ENCODE measurements around the gene KCNG2. TPM values are rescaled to one million over a fixed set of nuclear protein-coding genes. Genes with fewer than 3 reads are reported as not detected.

KCNG2 gene
- polyA plus RNA-seq, 1 of the 3 experiments (the other 2 are of a cell fraction), result not detected

DNA sequence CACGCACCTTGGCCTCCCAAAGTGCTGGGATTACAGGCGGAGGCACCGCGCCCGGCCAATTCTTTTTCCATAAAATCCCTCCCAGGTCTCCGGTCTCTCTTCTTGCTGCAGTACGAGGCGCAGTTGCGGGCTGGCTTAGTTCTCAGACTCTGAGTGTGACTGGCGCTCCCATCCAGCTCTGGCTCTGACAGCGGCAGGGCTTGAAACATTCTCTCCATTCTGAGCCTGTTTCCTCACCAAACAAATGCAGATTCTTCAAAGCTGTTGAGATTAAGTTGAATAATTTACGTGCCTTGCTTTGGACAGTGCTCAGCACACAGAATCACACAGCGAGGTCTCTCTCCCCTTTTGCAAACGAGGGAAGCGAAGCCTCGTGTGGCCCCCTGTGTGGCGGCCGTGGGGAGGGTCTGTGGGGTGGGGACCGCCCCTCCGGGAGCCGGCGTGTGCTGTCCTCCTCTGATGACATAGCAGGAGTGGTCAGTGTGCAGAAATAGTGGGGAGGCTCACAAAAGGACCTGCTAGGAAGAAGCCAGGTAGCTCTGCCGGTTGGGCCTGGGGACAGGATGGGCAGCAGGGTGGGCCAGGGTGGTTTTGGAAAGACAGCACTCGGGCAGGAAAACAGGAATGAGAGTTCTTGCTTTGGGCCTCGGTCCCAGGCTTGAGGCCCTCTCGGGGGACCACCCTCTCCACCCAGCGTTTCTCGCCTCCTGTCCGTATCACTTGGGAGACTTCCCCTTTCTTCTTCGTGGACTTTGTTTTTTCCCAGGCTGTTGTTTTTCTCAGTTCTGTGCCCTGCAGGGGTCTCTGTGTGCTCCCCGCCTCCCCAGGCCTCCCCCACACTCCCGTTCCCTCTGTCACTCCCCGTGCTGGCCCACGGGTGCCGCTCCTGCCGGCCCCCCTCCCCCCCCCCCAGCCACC is 75.0 kb downstream of the KCNG2 start:
- no peaks in the 10 kb centered on the region for H3K9me3 ChIP-seq
- H3K27ac ChIP-seq (ENCODE audit: low read depth in 2 of 2, low read length in 1 of 2), result no peak overlapping the region
- no peak overlapping the region for H3K4me2 ChIP-seq
- H3K9ac ChIP-seq, result no peak overlapping the region
- H3K27me3 ChIP-seq (ENCODE audit: insufficient read depth), result peaks cover 72% of the 10 kb centered on the region
- H3K4me3 ChIP-seq (ENCODE audit: low read depth in 2 of 2, low read length in 1 of 2), result no peak overlapping the region
- CTCF ChIA-PET, result interaction anchor here (0.6 kb wide), 1 partner anchor 11 kb away, joined by 3 read pairs; no protein-coding TSS in a partner anchor
- no peaks in the 10 kb centered on the region for H3K36me3 ChIP-seq (replicated peaks in 1 of 2; ENCODE audit: control insufficient read depth in 1 of 2, insufficient read depth in 2 of 2, low read length in 1 of 2)
- H3K9me2 ChIP-seq, result no peaks in the 10 kb centered on the region
- H4K20me1 ChIP-seq (ENCODE audit: insufficient read depth), result no peaks in the 10 kb centered on the region
- H3K4me1 ChIP-seq (ENCODE audit: control insufficient read depth in 1 of 2, insufficient read depth in 2 of 2, low read depth in 1 of 2, low read length in 1 of 2), result no peaks in the 10 kb centered on the region; a peak in 1 of 4 replicates
- no peaks in the 10 kb centered on the region for H3K79me2 ChIP-seq (ENCODE audit: insufficient read depth)
- no peak for DNase-seq
- WGBS (ENCODE audit: low lambda C conversion rate), result 52% methylated on average over 25 of the region's 36 CpGs
- no peak overlapping the region for H2AFZ ChIP-seq (ENCODE audit: low read depth)
- no peaks in the 10 kb centered on the region for H3F3A ChIP-seq (replicated peaks; ENCODE audit: insufficient read depth)
- TF ChIP-seq NRF1 (IDR thresholded peaks at IDR 0.05; ENCODE audit: low read depth, low read length), result no peak
- POLR2A ChIA-PET, result no interaction called here

DNA sequence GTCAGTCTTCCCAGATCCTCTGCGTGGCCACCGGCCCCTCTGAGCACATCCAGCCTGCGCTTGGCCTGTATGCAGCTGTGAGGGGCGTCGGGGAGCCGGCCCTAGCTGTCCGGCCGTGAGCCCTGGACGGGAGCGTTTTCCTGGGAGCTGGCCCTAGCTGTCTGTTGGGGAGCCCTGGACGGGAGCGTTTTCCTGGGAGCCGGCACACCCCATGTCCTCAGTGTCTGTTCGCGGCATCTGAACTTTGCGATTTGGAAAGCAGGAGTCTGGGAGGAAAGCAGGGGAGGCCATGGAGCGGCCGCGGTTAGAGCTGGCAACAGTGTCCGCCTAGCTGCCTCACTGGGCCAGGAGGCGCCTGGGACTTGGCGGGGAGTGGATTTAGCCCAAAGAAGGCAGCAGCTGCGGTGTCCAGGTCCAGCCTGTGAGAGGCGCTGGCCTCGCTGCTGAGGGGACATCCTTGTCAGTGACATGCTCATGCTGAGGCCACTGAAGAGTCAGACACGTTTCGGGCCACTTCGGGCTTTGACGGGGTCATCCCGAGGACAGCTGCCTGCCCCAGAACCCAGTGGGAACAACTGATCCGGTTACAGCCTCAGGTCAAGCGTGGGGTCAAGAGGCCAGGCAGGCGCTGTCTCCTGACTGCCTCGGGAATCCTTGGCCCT is 75.8 kb downstream of the KCNG2 start:
- Histone ChIP-seq H3K79me2 (ENCODE audit: insufficient read depth) (no peaks in the 10 kb centered on the region), H4K20me1 (ENCODE audit: insufficient read depth) (no peaks in the 10 kb centered on the region), H3K4me2 (no peak overlapping the region), H3K27ac (ENCODE audit: low read depth in 2 of 2, low read length in 1 of 2) (no peak overlapping the region), H3K9me3 (no peaks in the 10 kb centered on the region), H3K4me3 (ENCODE audit: low read depth in 2 of 2, low read length in 1 of 2) (no peak overlapping the region), H3K9ac (no peak overlapping the region), H3K27me3 (ENCODE audit: insufficient read depth) (peaks cover 76% of the 10 kb centered on the region), H3F3A (replicated peaks; ENCODE audit: insufficient read depth) (no peaks in the 10 kb centered on the region), H3K4me1 (ENCODE audit: control insufficient read depth in 1 of 2, insufficient read depth in 2 of 2, low read depth in 1 of 2, low read length in 1 of 2) (no peaks in the 10 kb centered on the region; a peak in 1 of 4 replicates), H2AFZ (ENCODE audit: low read depth) (no peak overlapping the region), H3K9me2 (no peaks in the 10 kb centered on the region), H3K36me3 (replicated peaks in 1 of 2; ENCODE audit: control insufficient read depth in 1 of 2, insufficient read depth in 2 of 2, low read length in 1 of 2) (no peaks in the 10 kb centered on the region)
- ChIA-PET POLR2A (no interaction called here), CTCF (no interaction called here)
- TF ChIP-seq MXI1 (IDR thresholded peaks at IDR 0.05; ENCODE audit: low read depth, low read length) (no peak), EP300 (IDR thresholded peaks at IDR 0.05; ENCODE audit: borderline replicate concordance in 1 of 2, low read depth in 1 of 2, low read length in 1 of 2) (no peak), TEAD4 (IDR thresholded peaks at IDR 0.05; ENCODE audit: borderline replicate concordance, insufficient read depth) (no peak), POLR2AphosphoS5 (IDR thresholded peaks at IDR 0.05; ENCODE audit: low read depth, low read length) (no peak), MEF2A (IDR thresholded peaks at IDR 0.05; ENCODE audit: borderline replicate concordance, low read depth) (no peak), FOXM1 (IDR thresholded peaks at IDR 0.05; ENCODE audit: low read depth) (no peak)
- TF ChIP-seq, protein P1, sequence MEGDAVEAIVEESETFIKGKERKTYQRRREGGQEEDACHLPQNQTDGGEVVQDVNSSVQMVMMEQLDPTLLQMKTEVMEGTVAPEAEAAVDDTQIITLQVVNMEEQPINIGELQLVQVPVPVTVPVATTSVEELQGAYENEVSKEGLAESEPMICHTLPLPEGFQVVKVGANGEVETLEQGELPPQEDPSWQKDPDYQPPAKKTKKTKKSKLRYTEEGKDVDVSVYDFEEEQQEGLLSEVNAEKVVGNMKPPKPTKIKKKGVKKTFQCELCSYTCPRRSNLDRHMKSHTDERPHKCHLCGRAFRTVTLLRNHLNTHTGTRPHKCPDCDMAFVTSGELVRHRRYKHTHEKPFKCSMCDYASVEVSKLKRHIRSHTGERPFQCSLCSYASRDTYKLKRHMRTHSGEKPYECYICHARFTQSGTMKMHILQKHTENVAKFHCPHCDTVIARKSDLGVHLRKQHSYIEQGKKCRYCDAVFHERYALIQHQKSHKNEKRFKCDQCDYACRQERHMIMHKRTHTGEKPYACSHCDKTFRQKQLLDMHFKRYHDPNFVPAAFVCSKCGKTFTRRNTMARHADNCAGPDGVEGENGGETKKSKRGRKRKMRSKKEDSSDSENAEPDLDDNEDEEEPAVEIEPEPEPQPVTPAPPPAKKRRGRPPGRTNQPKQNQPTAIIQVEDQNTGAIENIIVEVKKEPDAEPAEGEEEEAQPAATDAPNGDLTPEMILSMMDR (IDR thresholded peaks at IDR 0.05), result no peak
- TF ChIP-seq, protein P2, sequence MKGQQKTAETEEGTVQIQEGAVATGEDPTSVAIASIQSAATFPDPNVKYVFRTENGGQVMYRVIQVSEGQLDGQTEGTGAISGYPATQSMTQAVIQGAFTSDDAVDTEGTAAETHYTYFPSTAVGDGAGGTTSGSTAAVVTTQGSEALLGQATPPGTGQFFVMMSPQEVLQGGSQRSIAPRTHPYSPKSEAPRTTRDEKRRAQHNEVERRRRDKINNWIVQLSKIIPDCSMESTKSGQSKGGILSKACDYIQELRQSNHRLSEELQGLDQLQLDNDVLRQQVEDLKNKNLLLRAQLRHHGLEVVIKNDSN (IDR thresholded peaks at IDR 0.05; ENCODE audit: borderline replicate concordance, low read depth), result no peak
- WGBS (ENCODE audit: low lambda C conversion rate), result 31% methylated on average over 14 of the region's 34 CpGs
- no peak for DNase-seq

Measured in SK-N-SH (cell line).